HepG2 (cell line): ENCODE results near the gene SLC16A1. TPM values are rescaled to one million over a fixed set of nuclear protein-coding genes. Genes with fewer than 3 reads are reported as not detected.

ENCODE experiments used
- GFI1 ChIP-seq: sonication (generic); formaldehyde crosslinking; IDR thresholded peaks from 2 replicates; pipeline ENCODE4 v1.5.0; 2020; ENCODE audit warnings: missing genetic modification reagents, mild to moderate bottlenecking, borderline replicate concordance
- HNF4G ChIP-seq, 2 experiments: sonication (generic) in 1 of 2; formaldehyde crosslinking in 1 of 2; IDR thresholded peaks; 2 replicates each; pipeline versions ENCODE4 v1.4.0 to v1.6.1; 2011 to 2020; ENCODE audit warnings: borderline replicate concordance in 2 of 2, low read depth in 2 of 2, mild to moderate bottlenecking in 2 of 2, low read length in 1 of 2, missing genetic modification reagents in 1 of 2, moderate library complexity in 1 of 2
- HNRNPK ChIP-seq: fragments of 200-400 bp; formaldehyde crosslinking; IDR thresholded peaks from 2 replicates; pipeline ENCODE4 v1.6.1; 2018; ENCODE audit warnings: low read length, low read depth, moderate library complexity, mild to moderate bottlenecking; ENCODE audit not compliant: poor library complexity, severe bottlenecking
- KDM1A ChIP-seq: IDR thresholded peaks from 2 replicates; pipeline ENCODE4 v1.6.1; 2016; ENCODE audit warnings: missing compliant biosample characterization
- TBX3 ChIP-seq: fragments of 450-650 bp; IDR thresholded peaks from 2 replicates; pipeline ENCODE4 v1.6.1; 2017; ENCODE audit warnings: antibody characterized with exemption, mild to moderate bottlenecking, inconsistent platforms, borderline replicate concordance
- ZFP82 ChIP-seq: sonication (generic); formaldehyde crosslinking; IDR thresholded peaks from 2 replicates; pipeline ENCODE4 v1.5.1; 2020; ENCODE audit warnings: mild to moderate bottlenecking, missing genetic modification reagents, borderline replicate concordance
- ZNF609 ChIP-seq: sonication (generic); formaldehyde crosslinking; IDR thresholded peaks from 2 replicates; pipeline ENCODE4 v1.4.0; 2020; ENCODE audit warnings: mild to moderate bottlenecking, missing genetic modification reagents, borderline replicate concordance
- polyA plus RNA-seq, 8 experiments: library from polyadenylated mRNA; depleted of rRNA in 3 of 8; stranded (reverse) in 7 of 8; unstranded in 1 of 8; fragments of >200 nt; fragmentation: Illumina TruSeq in 4 of 8; extraction: Trizol in 4 of 8; gene quantifications; 2 replicates each; pipeline versions ENCODE4 v1.2.1 to v1.2.3, GENCODE V29; 2011 to 2016; ENCODE audit warnings: low read depth in 4 of 8, missing spikeins in 1 of 8, mixed read lengths in 1 of 8; ENCODE audit not compliant: insufficient read depth in 1 of 8
- total RNA-seq, 5 experiments: library from RNA; depleted of rRNA; stranded (reverse); fragments of >200 nt; fragmentation: Illumina TruSeq; extraction: Trizol; gene quantifications; 2 replicates each; pipeline ENCODE4 v1.2.3, GENCODE V29; 2016; ENCODE audit warnings: low read depth in 1 of 5
- TF ChIP-seq, protein P1 (sequence below): sonication (generic); formaldehyde crosslinking; IDR thresholded peaks from 2 replicates; pipeline ENCODE4 v1.4.0; 2020; ENCODE audit warnings: missing genetic modification reagents
- TF ChIP-seq, protein P2 (sequence below): sonication (generic); formaldehyde crosslinking; IDR thresholded peaks from 2 replicates; pipeline ENCODE4 v1.4.0; 2020; ENCODE audit warnings: missing genetic modification reagents, mild to moderate bottlenecking, borderline replicate concordance
- TF ChIP-seq, protein P3 (sequence below): fragments of 450-650 bp; IDR thresholded peaks from 2 replicates; pipeline ENCODE4 v1.6.1; 2017

Gene SLC16A1
- total and polyA plus RNA-seq, 2 of the 13 experiments (the other 11 are each of a cell fraction or from before 2014, with no cell fraction given), result 106 to 142 TPM

DNA sequence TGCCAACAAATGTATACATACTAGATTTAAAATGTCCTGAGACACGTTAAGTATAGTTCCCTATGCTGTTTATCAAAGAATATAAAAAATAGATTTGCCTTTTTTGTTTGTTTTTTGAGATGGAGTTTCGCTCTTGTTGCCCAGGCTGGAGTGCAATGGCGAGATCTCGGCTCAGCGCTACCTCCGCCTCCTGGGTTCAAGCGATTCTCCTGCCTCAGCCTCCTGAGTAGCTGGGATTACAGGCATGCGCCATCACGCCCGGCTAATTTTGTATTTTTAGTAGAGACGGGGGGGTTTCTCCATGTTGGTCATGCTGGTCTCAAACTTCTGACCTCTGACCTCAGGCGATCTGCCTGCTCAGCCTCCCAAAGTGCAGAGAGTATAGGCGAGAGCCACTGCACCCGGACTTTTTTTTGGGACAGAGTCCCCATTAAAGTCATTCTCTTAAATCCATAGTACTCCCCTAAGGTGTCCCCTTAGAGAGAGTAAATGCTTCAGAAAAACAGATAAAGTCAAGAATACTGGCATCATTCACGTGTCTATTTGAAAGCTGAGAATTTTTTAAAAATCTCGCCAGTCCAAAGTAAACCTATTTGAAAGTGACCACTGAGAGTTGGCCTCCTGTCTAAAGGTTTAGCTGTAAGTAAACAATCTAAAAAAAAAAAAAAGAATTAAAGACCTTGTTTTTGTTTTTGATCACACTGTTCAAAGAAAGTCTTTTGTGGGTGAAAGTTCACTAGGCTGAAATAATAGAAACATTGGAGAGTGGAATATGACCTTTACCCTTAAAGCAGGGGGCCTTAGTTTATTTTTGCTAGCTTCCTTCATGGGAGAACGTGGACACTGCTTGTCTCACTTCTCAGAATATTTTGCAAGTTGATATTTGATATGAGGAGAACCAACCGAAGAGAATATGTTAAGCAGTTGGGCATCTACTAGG is 48.0 kb upstream of the SLC16A1 start (continued):
- TF ChIP-seq, protein P1, sequence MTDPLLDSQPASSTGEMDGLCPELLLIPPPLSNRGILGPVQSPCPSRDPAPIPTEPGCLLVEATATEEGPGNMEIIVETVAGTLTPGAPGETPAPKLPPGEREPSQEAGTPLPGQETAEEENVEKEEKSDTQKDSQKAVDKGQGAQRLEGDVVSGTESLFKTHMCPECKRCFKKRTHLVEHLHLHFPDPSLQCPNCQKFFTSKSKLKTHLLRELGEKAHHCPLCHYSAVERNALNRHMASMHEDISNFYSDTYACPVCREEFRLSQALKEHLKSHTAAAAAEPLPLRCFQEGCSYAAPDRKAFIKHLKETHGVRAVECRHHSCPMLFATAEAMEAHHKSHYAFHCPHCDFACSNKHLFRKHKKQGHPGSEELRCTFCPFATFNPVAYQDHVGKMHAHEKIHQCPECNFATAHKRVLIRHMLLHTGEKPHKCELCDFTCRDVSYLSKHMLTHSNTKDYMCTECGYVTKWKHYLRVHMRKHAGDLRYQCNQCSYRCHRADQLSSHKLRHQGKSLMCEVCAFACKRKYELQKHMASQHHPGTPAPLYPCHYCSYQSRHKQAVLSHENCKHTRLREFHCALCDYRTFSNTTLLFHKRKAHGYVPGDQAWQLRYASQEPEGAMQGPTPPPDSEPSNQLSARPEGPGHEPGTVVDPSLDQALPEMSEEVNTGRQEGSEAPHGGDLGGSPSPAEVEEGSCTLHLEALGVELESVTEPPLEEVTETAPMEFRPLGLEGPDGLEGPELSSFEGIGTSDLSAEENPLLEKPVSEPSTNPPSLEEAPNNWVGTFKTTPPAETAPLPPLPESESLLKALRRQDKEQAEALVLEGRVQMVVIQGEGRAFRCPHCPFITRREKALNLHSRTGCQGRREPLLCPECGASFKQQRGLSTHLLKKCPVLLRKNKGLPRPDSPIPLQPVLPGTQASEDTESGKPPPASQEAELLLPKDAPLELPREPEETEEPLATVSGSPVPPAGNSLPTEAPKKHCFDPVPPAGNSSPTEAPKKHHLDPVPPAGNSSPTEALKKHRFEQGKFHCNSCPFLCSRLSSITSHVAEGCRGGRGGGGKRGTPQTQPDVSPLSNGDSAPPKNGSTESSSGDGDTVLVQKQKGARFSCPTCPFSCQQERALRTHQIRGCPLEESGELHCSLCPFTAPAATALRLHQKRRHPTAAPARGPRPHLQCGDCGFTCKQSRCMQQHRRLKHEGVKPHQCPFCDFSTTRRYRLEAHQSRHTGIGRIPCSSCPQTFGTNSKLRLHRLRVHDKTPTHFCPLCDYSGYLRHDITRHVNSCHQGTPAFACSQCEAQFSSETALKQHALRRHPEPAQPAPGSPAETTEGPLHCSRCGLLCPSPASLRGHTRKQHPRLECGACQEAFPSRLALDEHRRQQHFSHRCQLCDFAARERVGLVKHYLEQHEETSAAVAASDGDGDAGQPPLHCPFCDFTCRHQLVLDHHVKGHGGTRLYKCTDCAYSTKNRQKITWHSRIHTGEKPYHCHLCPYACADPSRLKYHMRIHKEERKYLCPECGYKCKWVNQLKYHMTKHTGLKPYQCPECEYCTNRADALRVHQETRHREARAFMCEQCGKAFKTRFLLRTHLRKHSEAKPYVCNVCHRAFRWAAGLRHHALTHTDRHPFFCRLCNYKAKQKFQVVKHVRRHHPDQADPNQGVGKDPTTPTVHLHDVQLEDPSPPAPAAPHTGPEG (CRISPR knock-in tag), result no peak
- TF ChIP-seq HNRNPK (no peak), TBX3 (no peak), ZFP82 (peak; percentile 81; the same call in 1 of the 2 replicates), GFI1 (CRISPR knock-in tag) (peak; percentile 66; the same call in 1 of the 2 replicates), HNF4G (IDR thresholded peaks at IDR 0.05; ENCODE audit: borderline replicate concordance, low read depth, low read length) (peak; percentile 75), HNF4G (CRISPR knock-in tag; IDR thresholded peaks at IDR 0.05; ENCODE audit: borderline replicate concordance, low read depth) (0 out of 2 replicates have a peak, but pooled peaks have one; percentile 27), ZNF609 (CRISPR knock-in tag) (0 out of 2 replicates have a peak, but pooled peaks have one; percentile 26), KDM1A (CRISPR knock-in tag) (no peak)
- TF ChIP-seq, protein P2, sequence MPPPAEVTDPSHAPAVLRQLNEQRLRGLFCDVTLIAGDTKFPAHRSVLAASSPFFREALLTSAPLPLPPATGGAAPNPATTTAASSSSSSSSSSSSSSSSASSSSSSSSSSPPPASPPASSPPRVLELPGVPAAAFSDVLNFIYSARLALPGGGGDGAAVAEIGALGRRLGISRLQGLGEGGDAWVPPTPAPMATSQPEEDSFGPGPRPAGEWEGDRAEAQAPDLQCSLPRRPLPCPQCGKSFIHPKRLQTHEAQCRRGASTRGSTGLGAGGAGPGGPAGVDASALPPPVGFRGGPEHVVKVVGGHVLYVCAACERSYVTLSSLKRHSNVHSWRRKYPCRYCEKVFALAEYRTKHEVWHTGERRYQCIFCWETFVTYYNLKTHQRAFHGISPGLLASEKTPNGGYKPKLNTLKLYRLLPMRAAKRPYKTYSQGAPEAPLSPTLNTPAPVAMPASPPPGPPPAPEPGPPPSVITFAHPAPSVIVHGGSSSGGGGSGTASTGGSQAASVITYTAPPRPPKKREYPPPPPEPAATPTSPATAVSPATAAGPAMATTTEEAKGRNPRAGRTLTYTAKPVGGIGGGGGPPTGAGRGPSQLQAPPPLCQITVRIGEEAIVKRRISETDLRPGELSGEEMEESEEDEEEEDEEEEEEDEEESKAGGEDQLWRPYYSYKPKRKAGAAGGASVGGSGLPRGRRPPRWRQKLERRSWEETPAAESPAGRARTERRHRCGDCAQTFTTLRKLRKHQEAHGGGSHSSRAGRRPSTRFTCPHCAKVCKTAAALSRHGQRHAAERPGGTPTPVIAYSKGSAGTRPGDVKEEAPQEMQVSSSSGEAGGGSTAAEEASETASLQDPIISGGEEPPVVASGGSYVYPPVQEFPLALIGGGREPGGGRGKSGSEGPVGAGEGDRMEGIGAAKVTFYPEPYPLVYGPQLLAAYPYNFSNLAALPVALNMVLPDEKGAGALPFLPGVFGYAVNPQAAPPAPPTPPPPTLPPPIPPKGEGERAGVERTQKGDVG (CRISPR knock-in tag), result peak; percentile 90
- TF ChIP-seq, protein P3, sequence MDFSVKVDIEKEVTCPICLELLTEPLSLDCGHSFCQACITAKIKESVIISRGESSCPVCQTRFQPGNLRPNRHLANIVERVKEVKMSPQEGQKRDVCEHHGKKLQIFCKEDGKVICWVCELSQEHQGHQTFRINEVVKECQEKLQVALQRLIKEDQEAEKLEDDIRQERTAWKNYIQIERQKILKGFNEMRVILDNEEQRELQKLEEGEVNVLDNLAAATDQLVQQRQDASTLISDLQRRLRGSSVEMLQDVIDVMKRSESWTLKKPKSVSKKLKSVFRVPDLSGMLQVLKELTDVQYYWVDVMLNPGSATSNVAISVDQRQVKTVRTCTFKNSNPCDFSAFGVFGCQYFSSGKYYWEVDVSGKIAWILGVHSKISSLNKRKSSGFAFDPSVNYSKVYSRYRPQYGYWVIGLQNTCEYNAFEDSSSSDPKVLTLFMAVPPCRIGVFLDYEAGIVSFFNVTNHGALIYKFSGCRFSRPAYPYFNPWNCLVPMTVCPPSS, result no peak
